ENCODE results near the gene MAP3K21.

DNA sequence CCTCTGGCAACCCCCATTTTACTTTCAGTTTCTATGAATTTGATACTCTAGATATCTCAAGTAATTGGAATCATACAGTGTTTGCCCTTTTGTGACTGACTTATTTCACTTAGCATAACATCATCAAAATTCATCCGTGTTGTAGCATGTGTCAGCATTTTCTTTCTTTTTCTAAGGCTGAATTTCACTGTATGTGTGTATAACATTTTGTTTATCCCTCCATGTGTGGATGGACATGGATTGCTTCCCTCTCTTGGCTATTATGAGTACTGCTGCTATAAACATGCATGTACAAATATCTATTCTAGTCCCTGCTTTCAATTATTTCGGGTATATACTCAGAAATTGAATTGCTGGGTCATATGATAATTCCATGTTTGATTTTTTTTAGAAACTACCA lies 97.3 kb downstream of the MAP3K21 start:
- TF ChIP-seq, protein P1, sequence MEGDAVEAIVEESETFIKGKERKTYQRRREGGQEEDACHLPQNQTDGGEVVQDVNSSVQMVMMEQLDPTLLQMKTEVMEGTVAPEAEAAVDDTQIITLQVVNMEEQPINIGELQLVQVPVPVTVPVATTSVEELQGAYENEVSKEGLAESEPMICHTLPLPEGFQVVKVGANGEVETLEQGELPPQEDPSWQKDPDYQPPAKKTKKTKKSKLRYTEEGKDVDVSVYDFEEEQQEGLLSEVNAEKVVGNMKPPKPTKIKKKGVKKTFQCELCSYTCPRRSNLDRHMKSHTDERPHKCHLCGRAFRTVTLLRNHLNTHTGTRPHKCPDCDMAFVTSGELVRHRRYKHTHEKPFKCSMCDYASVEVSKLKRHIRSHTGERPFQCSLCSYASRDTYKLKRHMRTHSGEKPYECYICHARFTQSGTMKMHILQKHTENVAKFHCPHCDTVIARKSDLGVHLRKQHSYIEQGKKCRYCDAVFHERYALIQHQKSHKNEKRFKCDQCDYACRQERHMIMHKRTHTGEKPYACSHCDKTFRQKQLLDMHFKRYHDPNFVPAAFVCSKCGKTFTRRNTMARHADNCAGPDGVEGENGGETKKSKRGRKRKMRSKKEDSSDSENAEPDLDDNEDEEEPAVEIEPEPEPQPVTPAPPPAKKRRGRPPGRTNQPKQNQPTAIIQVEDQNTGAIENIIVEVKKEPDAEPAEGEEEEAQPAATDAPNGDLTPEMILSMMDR (IDR thresholded peaks at IDR 0.05), result peak; percentile 38
- TF ChIP-seq TCF12 (IDR thresholded peaks at IDR 0.05) (no peak), RCOR1 (IDR thresholded peaks at IDR 0.05; ENCODE audit: low read length) (no peak), FOXM1 (IDR thresholded peaks at IDR 0.05; ENCODE audit: low read depth) (no peak), GABPA (IDR thresholded peaks at IDR 0.05; ENCODE audit: low read depth) (no peak), EP300 (IDR thresholded peaks at IDR 0.05; ENCODE audit: borderline replicate concordance in 1 of 2, low read depth in 1 of 2, low read length in 1 of 2) (no peak), SMC3 (IDR thresholded peaks at IDR 0.05; ENCODE audit: low read depth, low read length) (no peak), TAF1 (IDR thresholded peaks at IDR 0.05; ENCODE audit: borderline replicate concordance, low read depth, low read length) (no peak), CHD2 (IDR thresholded peaks at IDR 0.05; ENCODE audit: low read length, partially characterized antibody) (no peak), FOSL2 (IDR thresholded peaks at IDR 0.05; ENCODE audit: borderline replicate concordance, low read depth) (no peak)
- TF ChIP-seq, protein P2, sequence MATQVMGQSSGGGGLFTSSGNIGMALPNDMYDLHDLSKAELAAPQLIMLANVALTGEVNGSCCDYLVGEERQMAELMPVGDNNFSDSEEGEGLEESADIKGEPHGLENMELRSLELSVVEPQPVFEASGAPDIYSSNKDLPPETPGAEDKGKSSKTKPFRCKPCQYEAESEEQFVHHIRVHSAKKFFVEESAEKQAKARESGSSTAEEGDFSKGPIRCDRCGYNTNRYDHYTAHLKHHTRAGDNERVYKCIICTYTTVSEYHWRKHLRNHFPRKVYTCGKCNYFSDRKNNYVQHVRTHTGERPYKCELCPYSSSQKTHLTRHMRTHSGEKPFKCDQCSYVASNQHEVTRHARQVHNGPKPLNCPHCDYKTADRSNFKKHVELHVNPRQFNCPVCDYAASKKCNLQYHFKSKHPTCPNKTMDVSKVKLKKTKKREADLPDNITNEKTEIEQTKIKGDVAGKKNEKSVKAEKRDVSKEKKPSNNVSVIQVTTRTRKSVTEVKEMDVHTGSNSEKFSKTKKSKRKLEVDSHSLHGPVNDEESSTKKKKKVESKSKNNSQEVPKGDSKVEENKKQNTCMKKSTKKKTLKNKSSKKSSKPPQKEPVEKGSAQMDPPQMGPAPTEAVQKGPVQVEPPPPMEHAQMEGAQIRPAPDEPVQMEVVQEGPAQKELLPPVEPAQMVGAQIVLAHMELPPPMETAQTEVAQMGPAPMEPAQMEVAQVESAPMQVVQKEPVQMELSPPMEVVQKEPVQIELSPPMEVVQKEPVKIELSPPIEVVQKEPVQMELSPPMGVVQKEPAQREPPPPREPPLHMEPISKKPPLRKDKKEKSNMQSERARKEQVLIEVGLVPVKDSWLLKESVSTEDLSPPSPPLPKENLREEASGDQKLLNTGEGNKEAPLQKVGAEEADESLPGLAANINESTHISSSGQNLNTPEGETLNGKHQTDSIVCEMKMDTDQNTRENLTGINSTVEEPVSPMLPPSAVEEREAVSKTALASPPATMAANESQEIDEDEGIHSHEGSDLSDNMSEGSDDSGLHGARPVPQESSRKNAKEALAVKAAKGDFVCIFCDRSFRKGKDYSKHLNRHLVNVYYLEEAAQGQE (IDR thresholded peaks at IDR 0.05; ENCODE audit: low read depth, low read length), result no peak

Data from SK-N-SH (cell line).